AG20443 (cell line): ENCODE results near the gene SYF2.
"Not testable (repeated sequence)": the region's sequence is repeated elsewhere in the genome, so short reads cannot be mapped to it uniquely, and the experiment has no call there.

Source experiments
- DNase-seq: peaks from one replicate; pipeline ENCODE4 v3.0.0; 2012; ENCODE audit warnings: low spot score, mixed read lengths

The SYF2 gene

DNA sequence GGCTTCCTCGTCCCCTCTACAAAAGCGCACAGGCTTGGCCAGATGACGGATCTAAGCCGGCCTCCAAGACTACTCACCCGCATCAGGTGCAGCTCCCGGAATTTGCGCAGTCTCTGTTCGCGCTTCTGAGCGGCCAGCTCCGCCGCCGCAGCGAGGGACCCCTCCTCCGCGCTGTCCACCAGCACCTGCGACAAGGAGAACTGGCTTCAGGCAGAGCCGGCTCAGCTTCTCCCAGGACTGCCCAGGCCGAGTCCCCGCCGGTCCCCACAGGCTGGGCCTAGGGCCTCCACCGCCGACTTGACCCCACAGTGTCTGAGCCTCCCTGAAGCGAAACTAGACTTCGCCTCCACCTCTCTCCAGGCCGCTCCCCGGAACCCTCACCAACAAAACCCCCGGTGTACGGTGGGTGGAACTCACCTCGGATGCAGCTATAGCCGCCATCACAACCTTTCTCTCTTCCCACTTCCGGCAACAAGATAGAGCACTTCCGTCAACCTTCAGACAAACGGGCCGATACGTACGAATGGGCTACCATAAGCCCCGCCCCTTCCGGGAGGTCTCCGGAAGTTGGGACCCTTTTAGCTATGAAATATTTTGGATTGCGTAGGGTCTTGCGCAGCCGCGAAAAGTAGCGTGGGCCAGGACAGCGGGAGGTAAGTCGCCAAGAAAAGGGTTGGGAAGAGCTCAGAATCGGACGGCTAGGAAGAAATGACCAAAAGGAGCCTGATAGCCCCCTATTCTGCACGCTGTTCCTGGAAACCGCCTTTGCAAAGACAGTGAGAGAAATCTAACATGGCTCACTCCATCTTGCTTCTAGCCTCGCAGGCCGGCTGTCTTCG is at the start of gene SYF2:
Gene SYF2, minus strand, starts transcription at position 476 of the 839 bp plus-strand sequence. Its CDS starts 35 bp downstream, at position 441.
- DNase-seq = peak; percentile 96

DNA sequence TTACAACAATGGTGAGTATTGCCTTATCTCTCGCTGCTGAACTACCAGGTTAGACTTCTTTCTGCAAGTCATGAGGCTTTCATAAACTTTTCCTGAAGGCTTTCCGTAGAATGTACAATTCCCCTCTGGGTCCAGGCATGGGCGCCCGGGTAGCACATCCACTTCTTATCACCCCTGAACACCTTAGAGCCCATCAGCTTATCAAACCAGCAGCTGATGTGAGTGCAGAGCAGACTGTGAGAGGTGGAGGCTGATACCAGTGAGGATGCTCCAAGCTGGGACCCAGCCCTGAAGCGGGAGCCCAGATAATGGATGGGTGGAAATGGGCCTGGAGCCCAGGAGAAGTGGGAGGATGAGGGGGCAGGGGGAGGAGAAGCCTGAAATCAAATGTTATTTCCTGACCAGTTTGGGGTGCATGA is 47.4 kb upstream of the SYF2 start:
- not testable (repeated sequence) for DNase-seq

GRCh38 chr1:25278790-25279189 is 46.5 kb upstream of the SYF2 start:
- not testable (repeated sequence) for DNase-seq

GRCh38 chr1:25278358-25278757 is 46.1 kb upstream of the SYF2 start:
- DNase-seq = not testable (repeated sequence)

- not testable (repeated sequence) for DNase-seq
Observed at GRCh38 chr1:25277295-25277694, 45.0 kb upstream of the SYF2 start.

DNA sequence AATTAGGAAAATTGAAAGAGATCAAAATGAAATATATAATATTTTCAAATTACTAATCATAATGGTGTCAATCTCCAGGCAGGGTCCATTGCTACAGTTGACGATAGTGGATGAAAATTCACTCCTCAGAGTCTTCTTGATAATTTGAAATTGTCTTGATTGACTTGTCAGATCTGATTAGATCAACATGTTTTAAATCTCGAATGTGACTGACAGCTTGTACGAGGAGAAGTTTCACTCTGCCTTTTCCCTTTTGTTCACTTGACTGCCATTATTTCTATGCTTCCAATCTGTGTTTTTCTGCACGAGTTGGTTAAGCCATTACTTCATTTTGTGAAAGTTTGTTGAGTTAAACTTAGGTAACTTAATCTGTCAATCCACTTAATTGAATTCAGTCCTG is 43.3 kb upstream of the SYF2 start:
- DNase-seq = not testable (repeated sequence)

- not testable (repeated sequence) for DNase-seq
Observed at GRCh38 chr1:25272238-25272637, 39.9 kb upstream of the SYF2 start, which contains the start of gene RHD. Gene RHD (plus strand): TSS chr1:25272509. CDS start chr1:25272548, 39 bp downstream.

GRCh38 chr1:25268143-25268760 is 36.0 kb upstream of the SYF2 start:
- not testable (repeated sequence) for DNase-seq

- DNase-seq = not testable (repeated sequence)
Observed at GRCh38 chr1:25267288-25268142, 35.2 kb upstream of the SYF2 start.

GRCh38 chr1:25266554-25267287 is 34.4 kb upstream of the SYF2 start:
- DNase-seq = not testable (repeated sequence)

DNA sequence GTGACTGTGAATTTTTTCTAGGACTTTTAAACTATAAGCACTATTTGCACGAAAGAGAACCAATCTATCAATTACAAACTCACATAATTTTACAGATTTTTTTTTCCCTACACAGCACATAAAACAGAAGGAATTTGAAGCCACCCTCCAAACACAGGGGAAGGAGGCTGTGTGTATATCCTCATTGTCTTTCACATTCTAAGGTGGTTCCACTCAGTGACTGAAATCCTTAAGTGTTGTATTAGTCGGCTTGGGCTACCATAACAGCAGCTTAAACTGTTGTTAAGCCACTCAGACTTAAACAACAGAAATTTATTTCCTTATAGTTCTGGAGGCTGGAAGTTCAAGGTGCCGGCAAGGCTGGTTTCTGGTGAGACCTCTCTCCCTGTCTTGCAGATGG is 28.0 kb upstream of the SYF2 start:
- DNase-seq = not testable (repeated sequence)

- not testable (repeated sequence) for DNase-seq
Observed at GRCh38 chr1:25259813-25260212, 27.5 kb upstream of the SYF2 start.

GRCh38 chr1:25257196-25257595 is 24.9 kb upstream of the SYF2 start:
- DNase-seq = peak; percentile 47

DNA sequence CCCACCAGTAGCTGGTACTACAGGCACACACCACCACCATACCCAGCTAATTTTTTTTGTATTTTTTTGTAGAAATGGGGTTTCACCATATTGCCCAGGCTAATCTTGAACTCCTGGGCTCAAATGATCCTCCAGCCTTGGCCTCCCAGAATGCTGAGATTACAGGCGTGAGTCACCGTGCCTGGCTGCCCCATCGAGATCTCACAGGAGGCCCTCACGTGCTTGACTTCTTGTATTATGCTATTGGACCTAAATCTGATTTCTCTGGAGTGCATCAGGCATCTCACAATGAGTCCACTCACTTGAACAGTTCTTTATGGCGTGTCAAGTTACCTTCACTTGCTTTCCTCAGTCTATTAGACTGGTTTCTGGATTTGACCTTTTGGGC is 24.3 kb upstream of the SYF2 start:
- no peak for DNase-seq

DNA sequence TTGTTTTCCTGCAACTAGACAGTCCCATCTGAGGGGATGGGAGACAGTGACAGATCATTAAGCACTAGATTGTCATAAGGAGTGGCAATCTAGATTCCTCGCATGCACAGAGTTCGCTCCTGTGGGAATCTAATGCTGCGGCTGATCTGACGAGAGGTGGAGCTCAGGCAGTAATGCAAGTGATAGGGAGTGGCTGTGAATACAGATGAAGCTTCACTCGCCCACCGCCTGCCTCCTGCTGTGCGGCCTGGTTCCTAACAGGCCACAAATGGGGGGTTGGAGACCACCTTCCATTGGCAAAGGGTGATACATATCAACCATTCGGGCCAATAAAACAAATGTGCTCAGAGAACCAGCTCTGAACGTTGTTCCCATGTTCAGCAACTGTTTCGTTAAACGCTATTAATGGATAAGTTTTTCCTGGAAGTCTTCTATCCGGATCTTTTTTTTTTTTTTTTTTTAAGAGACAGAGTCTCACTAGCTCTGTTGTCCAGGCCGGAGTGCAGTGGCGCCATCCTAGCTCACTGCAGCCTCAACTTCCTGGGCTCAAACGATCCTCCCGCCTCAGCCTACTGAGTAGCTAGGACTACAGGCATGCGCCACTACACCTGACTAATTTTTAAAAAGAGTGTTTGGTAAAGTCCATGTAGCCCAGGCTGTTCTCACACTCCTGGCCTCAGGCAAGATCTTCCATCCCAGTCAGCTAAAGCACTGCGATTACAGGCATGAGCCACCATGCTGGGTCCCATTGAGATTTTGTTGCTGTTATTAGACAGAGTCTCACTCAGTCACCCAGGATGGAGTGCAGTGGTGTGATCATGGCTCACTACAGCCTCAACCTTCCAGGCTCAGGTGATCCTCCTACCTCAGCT is 23.6 kb upstream of the SYF2 start:
- DNase-seq = no peak

GRCh38 chr1:25253911-25254310 is 21.6 kb upstream of the SYF2 start:
- peak; percentile 48 for DNase-seq

DNA sequence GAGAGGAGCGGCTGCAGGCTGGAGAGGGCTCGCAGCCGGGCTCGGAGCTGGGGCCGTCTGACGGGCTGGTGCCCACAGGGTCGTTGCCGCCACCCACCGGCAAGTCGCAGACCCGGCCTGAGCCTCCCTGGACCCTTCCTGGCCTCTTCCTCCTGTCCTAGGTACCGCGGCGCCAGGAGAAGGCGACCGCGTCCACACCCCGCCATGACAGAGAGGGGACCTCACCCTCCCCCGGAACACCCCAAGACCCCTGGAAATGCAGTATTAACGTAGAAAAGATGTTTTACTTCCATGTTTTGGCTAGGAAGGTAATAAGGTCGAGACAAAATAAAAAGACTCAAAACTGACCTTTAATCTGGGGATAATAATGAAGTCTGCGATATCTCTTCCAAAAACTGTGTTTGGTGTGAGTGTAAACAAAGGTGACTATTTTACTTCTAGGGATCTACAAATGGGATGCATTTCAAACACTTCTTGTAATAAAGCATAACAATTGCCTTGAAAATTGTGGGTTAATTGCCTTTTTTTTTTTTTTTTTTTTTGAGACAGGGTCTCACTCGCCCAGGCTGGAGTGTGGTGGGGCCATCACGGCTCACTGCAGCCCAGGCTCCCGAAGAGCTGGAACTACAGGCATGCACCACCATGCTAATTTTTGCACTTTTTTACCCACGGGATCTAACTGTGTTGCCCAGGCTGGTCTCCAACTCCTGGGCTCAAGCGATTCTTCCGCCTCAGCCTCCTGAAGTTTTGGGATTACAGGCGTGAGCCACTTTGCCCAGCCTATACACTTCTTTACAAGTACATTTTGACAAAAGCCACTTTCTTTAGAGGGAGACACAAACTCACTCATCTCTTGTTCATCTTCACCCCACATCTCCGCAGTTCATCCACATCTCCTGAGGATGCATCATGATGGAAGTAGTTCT is 15.8 kb upstream of the SYF2 start:
- DNase-seq = no peak

- peak; percentile 100 for DNase-seq
Observed at GRCh38 chr1:25247024-25247828, 14.9 kb upstream of the SYF2 start, which contains the start of gene RSRP1. Gene RSRP1 (minus strand): TSS chr1:25247454. CDS start chr1:25246963, 491 bp downstream.
